ENCODE results near the gene ACSF3. TPM values are rescaled to one million over a fixed set of nuclear protein-coding genes. Genes with fewer than 3 reads are reported as not detected.

The ACSF3 gene
- polyA plus RNA-seq, 3 donors = 15.3 to 24.3 (median 18.0) TPM

- no peak overlapping the region for H3K27ac ChIP-seq (ENCODE audit: low read depth, low read length)
- WGBS, 3 donors = 84 to 88% (median 86%) methylated on average over 26 of the region's 26 CpGs
Measured at GRCh38 chr16:89197633-89198416, 104.2 kb downstream of the ACSF3 start.

DNA sequence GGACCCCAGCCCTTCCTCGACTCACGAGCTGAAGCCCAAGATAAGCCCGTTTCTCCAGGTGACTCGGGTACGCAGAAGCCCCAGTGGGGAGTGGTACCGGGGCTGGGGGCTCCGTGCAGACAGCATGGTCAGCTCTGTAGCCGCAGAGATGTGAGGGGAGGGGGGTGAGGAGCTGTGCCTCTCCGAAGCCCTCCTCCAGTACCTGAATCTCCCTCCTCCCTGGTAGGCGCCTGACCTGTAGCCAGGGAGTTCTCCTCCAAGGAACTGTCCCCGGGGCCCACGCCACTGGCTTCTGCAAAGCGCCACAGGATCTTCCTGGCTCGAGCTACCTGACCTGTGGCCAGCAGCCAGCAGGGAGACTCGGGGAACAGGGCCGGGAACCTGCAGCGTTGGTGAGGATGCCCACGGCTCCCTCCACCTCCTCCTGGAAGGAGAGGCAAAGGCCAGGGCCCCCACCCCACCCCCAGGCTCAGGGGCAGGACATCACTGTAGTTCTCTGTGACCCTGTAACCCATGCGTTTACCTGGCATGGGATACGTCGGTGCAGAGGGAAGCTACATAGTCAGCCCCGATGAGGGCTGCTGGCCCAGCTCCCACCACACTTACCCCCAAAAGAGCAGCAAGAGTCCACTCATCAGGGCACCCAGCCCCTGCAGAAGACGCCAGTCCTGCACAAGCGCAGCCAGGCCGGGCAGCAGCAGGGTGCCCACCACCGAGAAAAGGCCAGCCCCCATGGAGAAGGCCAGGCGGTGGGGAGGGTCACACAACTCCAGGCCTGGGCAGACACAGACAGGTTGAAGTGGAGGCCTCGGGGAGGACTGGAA is 105.0 kb downstream of the ACSF3 start:
- WGBS, 3 donors = 84 to 86% (median 84%) methylated on average over 28 of the region's 28 CpGs
- no peak overlapping the region for H3K27ac ChIP-seq (ENCODE audit: low read depth, low read length)

GRCh38 chr16:89199241-89200123 is 105.8 kb downstream of the ACSF3 start:
- WGBS, 3 donors = 77 to 79% (median 79%) methylated on average over 21 to 22 of the region's 22 CpGs
- no peak overlapping the region for H3K27ac ChIP-seq (ENCODE audit: low read depth, low read length)

GRCh38 chr16:89200124-89200849 is 106.6 kb downstream of the ACSF3 start, which contains the start of gene SLC22A31:
Gene SLC22A31, minus strand, starts transcription at chr16:89200537. Its CDS starts 36 bp downstream, at chr16:89200501.
- no peak within 1 kb of the TSS for H3K27ac ChIP-seq (ENCODE audit: low read depth, low read length)
- WGBS, 3 donors = 13 to 20% (median 17%) methylated on average over 28 of the region's 28 CpGs

DNA sequence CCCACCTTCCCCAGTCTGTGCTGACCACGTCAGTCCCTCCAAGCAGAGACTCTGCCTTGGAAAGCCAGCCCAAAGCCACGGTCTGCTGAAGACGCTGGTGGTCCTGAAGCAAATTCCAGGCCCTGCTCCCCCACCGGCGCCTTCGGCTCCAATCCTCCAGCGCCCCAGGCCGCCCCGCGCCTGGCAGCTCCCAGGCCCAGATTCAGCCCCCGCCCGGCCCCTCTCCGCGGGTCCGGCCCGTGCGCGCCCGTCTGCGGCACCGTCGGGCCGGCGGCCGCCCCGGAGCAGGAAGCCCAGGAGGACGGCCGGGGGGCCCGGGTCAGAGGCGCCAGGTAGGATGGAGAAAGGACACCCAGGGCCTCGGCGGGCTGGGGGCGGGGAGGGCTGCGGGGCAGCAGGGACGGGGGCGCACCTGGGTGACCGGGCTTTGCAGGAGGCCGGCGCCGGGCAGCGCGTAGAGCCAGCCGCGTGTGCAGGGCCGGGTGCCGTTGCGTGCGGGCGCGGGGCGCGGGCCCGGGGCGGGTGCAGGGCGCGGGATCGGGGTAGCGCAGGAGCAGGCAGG is 107.3 kb downstream of the ACSF3 start:
- no peak overlapping the region for H3K27ac ChIP-seq (ENCODE audit: low read depth, low read length)
- WGBS, 3 donors = 2 to 3% (median 3%) methylated on average over 39 to 58 of the region's 58 CpGs

DNA sequence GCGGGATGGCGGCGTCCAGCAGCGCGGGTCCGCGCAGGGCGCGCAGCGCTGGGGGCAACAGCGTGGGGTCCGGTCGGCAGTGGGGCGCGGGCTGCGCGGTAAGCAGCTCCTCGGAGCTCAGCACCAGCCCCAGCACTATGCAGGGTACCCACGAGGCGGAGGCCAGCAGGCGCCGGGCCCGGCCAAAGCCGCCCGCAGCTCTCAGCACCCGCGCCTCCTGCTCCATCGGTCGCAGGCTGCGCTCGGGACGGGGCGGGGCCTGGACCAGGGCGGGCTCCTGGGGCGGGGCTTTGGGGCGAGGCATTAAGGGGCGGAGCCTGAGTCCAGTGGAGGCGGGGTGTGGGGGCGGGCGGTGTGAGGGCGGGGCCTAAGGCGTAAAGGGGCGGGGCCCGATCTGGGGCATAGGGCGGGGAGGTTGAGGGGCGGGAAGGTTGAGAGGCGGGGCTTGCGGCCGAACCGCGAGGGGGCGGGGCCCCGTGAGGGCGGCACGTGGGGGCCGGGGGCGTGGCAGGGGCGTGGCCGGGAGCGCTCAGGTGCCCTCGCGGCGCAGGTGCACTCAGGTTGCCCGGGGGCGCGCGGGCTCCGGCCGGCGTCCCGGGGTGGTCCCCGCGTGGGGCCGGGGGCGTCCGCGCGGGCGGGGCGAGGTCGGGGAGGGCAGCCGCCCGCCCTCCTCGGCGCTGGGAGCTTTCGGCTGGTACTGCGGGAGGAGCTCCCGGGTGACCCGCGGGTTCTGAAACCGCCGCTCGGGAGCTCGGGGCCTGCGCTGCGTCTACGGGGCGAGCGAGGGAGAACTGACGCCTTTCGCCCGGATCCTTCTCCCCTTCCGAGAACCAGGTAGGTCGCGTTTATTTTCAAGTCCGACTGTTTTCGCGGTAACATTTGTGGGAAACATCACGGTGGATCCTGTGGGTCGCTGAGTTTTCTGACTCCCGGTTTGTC is 108.1 kb downstream of the ACSF3 start:
- 1 to 3% (median 3%) methylated on average over 43 to 111 of the region's 111 CpGs for WGBS, 3 donors
- H3K27ac ChIP-seq (ENCODE audit: low read depth, low read length) = no peak overlapping the region

GRCh38 chr16:89202422-89203215 is 109.0 kb downstream of the ACSF3 start:
- whole genome bisulfite sequencing, 3 donors = 43 to 49% (median 43%) methylated on average over 49 of the region's 49 CpGs
- H3K27ac ChIP-seq (ENCODE audit: low read depth, low read length) = no peak overlapping the region

Other genes starting within 250 kb of the ACSF3 start
- 10 to 100 TPM in 2 of 3 donors, 1 to 10 TPM in 1; 6.3 to 23.8 (median 18.9) TPM for gene GALNS, start 236.9 kb upstream of the ACSF3 start, polyA plus RNA-seq
- gene TRAPPC2L, start 236.7 kb upstream of the ACSF3 start, polyA plus RNA-seq = 10 to 100 TPM; 25.4 to 56.8 (median 47.6) TPM
- gene PABPN1L, start 227.2 kb upstream of the ACSF3 start, polyA plus RNA-seq = under 1 TPM in 2 of 3 donors, not detected in 1; 0.07 to 0.09 TPM
- 10 to 100 TPM in 2 of 3 donors, 1 to 10 TPM in 1; 7.7 to 19.6 (median 10.7) TPM for gene CBFA2T3, start 116.6 kb upstream of the ACSF3 start, polyA plus RNA-seq
- under 1 TPM in 1 of 3 donors, not detected in 2; 0.09 TPM for gene CDH15, start 77.9 kb downstream of the ACSF3 start, polyA plus RNA-seq
- gene SLC22A31, start 106.7 kb downstream of the ACSF3 start, polyA plus RNA-seq = 1 to 10 TPM in 1 of 3 donors, under 1 TPM in 1, not detected in 1; 0.59 to 1.1 TPM
- gene ZNF778, start 123.9 kb downstream of the ACSF3 start, polyA plus RNA-seq = 1 to 10 TPM; 1.1 to 3.8 (median 3.1) TPM